ENCODE results near the gene CHI3L1. TPM values are rescaled to one million over a fixed set of nuclear protein-coding genes. Genes with fewer than 3 reads are reported as not detected.

CHI3L1 gene
- total RNA-seq, 1 experiment from 2014 or later: not detected

DNA sequence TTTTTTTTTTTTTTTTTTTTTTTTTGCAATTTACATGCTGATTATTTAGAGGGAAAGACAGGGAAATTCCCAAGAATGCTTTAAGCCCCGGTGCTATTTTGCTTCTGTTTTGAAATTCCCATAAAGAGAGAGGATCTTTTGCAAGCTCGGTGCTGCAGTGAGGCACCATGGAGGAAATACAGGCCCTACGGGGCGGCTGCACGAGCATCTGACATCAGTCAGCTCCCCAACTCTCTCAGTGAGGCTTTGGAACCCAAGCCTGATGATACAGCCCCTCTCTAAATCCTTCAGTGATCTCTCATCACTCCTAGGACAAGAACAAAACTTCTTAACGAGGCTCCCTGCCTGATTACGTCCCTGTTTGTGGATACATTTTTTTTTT is 791 bp upstream of the CHI3L1 start:
- CTCF ChIA-PET: no interaction called here
- Histone ChIP-seq H3K27me3 (replicated peaks; ENCODE audit: insufficient read depth, low read depth, low read length, poor library complexity) (no peaks in the 10 kb centered on the region), H3K9me3 (ENCODE audit: low read depth, low read length, poor library complexity, severe bottlenecking) (no peaks in the 10 kb centered on the region), H3K4me3 (ENCODE audit: low read depth, low read length, poor library complexity, severe bottlenecking) (no peak overlapping the region), H3K4me1 (ENCODE audit: insufficient read depth, low read length, poor library complexity, severe bottlenecking) (no peaks in the 10 kb centered on the region), H3K36me3 (ENCODE audit: insufficient read depth, low read length, poor library complexity, severe bottlenecking) (no peaks in the 10 kb centered on the region), H3K27ac (ENCODE audit: low read depth, low read length, poor library complexity, severe bottlenecking) (no peak overlapping the region)
- BruUV-seq (replicated peaks): no TSS peak
- intact Hi-C loops (cut with micrococcal nuclease; ENCODE audit: unreplicated experiment): no loop called here
- POLR2A ChIA-PET (ENCODE audit: low non-redundant PET): no interaction called here
- no peak for TF ChIP-seq EZH2 (IDR thresholded peaks at IDR 0.05; ENCODE audit: borderline replicate concordance, low read depth, low read length, poor library complexity, severe bottlenecking)
- TF ChIP-seq, protein P1, sequence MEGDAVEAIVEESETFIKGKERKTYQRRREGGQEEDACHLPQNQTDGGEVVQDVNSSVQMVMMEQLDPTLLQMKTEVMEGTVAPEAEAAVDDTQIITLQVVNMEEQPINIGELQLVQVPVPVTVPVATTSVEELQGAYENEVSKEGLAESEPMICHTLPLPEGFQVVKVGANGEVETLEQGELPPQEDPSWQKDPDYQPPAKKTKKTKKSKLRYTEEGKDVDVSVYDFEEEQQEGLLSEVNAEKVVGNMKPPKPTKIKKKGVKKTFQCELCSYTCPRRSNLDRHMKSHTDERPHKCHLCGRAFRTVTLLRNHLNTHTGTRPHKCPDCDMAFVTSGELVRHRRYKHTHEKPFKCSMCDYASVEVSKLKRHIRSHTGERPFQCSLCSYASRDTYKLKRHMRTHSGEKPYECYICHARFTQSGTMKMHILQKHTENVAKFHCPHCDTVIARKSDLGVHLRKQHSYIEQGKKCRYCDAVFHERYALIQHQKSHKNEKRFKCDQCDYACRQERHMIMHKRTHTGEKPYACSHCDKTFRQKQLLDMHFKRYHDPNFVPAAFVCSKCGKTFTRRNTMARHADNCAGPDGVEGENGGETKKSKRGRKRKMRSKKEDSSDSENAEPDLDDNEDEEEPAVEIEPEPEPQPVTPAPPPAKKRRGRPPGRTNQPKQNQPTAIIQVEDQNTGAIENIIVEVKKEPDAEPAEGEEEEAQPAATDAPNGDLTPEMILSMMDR (conservative IDR thresholded peaks at IDR 0.05; ENCODE audit: low read depth, low read length): no peak
- no peak for DNase-seq (ENCODE audit: low spot score)

DNA sequence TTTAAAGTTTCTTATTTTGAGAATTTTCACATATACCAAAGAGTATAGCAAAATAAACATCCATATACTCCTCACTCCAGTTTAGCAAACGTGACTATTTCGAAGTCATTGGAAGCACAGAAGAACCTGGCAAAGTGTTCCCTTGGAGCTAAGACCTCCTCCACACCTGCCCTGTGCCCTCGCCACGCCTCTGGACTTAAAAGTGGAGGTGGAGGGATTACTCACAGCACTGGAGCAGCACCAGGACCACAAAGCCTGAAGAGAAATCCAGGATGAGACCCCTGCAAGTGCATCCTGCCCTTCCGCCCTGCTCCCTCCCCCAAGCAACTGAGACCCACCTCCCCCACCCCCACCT is 436 bp downstream of the CHI3L1 start:
- no TSS peak for BruUV-seq (replicated peaks)
- Histone ChIP-seq H3K9me3 (ENCODE audit: low read depth, low read length, poor library complexity, severe bottlenecking) (no peaks in the 10 kb centered on the region), H3K4me3 (ENCODE audit: low read depth, low read length, poor library complexity, severe bottlenecking) (no peak overlapping the region), H3K27me3 (replicated peaks; ENCODE audit: insufficient read depth, low read depth, low read length, poor library complexity) (no peaks in the 10 kb centered on the region), H3K4me1 (ENCODE audit: insufficient read depth, low read length, poor library complexity, severe bottlenecking) (no peaks in the 10 kb centered on the region), H3K36me3 (ENCODE audit: insufficient read depth, low read length, poor library complexity, severe bottlenecking) (no peaks in the 10 kb centered on the region), H3K27ac (ENCODE audit: low read depth, low read length, poor library complexity, severe bottlenecking) (no peak overlapping the region)
- TF ChIP-seq, protein P1 (conservative IDR thresholded peaks at IDR 0.05; ENCODE audit: low read depth, low read length): no peak
- TF ChIP-seq EZH2 (IDR thresholded peaks at IDR 0.05; ENCODE audit: borderline replicate concordance, low read depth, low read length, poor library complexity, severe bottlenecking): no peak
- POLR2A ChIA-PET (ENCODE audit: low non-redundant PET): no interaction called here
- DNase-seq (ENCODE audit: low spot score): no peak
- intact Hi-C loops (cut with micrococcal nuclease; ENCODE audit: unreplicated experiment): no loop called here
- CTCF ChIA-PET: no interaction called here

DNA sequence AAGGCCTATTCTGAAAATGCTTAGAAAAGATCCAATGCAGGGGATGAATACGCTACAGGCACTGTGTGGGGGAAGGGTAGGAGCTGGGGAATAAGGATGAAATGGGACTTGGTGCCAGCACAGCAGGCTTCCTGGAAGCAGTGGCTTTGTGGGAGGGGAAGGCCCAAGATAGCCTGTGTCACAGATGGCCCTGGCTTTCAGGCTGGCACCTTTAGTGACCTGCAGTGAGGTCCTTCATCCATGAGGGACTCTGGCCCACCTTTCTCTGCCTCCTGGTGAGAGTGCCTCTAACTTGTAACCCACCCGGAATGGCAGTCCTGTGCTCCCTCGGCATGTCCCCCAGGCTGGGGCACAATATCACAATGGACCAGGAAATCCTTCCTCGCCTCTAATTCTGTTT is 919 bp downstream of the CHI3L1 start:
- no peak overlapping the region for H3K27ac ChIP-seq (ENCODE audit: low read depth, low read length, poor library complexity, severe bottlenecking)
- ChIA-PET POLR2A (ENCODE audit: low non-redundant PET) (no interaction called here), CTCF (interaction anchor here (0.7 kb wide), 1 partner anchor 14 kb away, joined by 3 read pairs; no protein-coding TSS in a partner anchor)
- no peak overlapping the region for H3K4me3 ChIP-seq (ENCODE audit: low read depth, low read length, poor library complexity, severe bottlenecking)
- no peaks in the 10 kb centered on the region for H3K4me1 ChIP-seq (ENCODE audit: insufficient read depth, low read length, poor library complexity, severe bottlenecking)
- no peaks in the 10 kb centered on the region for H3K36me3 ChIP-seq (ENCODE audit: insufficient read depth, low read length, poor library complexity, severe bottlenecking)
- TF ChIP-seq, protein P1 (conservative IDR thresholded peaks at IDR 0.05; ENCODE audit: low read depth, low read length): no peak
- TF ChIP-seq EZH2 (IDR thresholded peaks at IDR 0.05; ENCODE audit: borderline replicate concordance, low read depth, low read length, poor library complexity, severe bottlenecking): no peak
- no peaks in the 10 kb centered on the region for H3K27me3 ChIP-seq (replicated peaks; ENCODE audit: insufficient read depth, low read depth, low read length, poor library complexity)
- BruUV-seq (replicated peaks): no TSS peak
- DNase-seq (ENCODE audit: low spot score): no peak
- intact Hi-C loops (cut with micrococcal nuclease; ENCODE audit: unreplicated experiment): no loop called here
- H3K9me3 ChIP-seq (ENCODE audit: low read depth, low read length, poor library complexity, severe bottlenecking): no peaks in the 10 kb centered on the region
